Fibroblast of pulmonary artery (primary cell): ENCODE measurements around the gene PNMA5.
"Not testable (repeated sequence)": the region's sequence is repeated elsewhere in the genome, so short reads cannot be mapped to it uniquely, and the experiment has no call there.

ENCODE experiments used
- DNase-seq: peaks from one replicate; pipeline ENCODE4 v3.0.0-alpha.2; 2010; ENCODE audit warnings: low read depth
- H3K4me3 ChIP-seq: replicated peaks from 2 replicates; pipeline ENCODE4 v1.5.1; 2011; ENCODE audit warnings: low read depth, mild to moderate bottlenecking, control low read depth, low read length, moderate library complexity
- TF ChIP-seq, protein P1 (sequence below): IDR thresholded peaks from 2 replicates; pipeline ENCODE4 v1.5.1; 2011; ENCODE audit warnings: mild to moderate bottlenecking, control low read depth, low read length, inconsistent platforms; ENCODE audit errors: missing control alignments

Gene PNMA5

DNA sequence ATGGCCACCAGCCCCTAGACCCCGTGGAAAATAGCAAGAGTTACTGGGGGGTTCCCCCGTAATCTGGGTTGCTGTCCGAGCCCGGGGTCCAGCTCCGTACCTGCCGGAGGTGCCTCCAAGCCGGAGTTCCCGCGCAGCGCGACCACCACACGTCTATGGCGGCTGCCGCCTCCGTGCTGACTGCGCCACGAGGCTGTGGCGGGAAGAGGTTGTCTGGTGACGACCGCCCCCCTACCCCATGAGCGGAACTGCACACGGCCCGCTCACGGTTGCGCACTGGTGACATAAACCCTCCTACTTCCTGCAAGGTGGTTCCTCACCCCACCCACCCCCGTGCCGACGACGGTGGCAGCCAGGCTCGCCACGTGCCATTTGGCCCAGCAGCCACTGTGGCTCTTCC, at the start of gene PNMA5:
PNMA5 (minus strand) TSS at position 184 of the 400 bp plus-strand sequence. CDS start 2,518 bp downstream, outside the sequence.
- no peak for DNase-seq
- TF ChIP-seq, protein P1, sequence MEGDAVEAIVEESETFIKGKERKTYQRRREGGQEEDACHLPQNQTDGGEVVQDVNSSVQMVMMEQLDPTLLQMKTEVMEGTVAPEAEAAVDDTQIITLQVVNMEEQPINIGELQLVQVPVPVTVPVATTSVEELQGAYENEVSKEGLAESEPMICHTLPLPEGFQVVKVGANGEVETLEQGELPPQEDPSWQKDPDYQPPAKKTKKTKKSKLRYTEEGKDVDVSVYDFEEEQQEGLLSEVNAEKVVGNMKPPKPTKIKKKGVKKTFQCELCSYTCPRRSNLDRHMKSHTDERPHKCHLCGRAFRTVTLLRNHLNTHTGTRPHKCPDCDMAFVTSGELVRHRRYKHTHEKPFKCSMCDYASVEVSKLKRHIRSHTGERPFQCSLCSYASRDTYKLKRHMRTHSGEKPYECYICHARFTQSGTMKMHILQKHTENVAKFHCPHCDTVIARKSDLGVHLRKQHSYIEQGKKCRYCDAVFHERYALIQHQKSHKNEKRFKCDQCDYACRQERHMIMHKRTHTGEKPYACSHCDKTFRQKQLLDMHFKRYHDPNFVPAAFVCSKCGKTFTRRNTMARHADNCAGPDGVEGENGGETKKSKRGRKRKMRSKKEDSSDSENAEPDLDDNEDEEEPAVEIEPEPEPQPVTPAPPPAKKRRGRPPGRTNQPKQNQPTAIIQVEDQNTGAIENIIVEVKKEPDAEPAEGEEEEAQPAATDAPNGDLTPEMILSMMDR, result no peak
- no peak within 1 kb of the TSS for H3K4me3 ChIP-seq

DNA sequence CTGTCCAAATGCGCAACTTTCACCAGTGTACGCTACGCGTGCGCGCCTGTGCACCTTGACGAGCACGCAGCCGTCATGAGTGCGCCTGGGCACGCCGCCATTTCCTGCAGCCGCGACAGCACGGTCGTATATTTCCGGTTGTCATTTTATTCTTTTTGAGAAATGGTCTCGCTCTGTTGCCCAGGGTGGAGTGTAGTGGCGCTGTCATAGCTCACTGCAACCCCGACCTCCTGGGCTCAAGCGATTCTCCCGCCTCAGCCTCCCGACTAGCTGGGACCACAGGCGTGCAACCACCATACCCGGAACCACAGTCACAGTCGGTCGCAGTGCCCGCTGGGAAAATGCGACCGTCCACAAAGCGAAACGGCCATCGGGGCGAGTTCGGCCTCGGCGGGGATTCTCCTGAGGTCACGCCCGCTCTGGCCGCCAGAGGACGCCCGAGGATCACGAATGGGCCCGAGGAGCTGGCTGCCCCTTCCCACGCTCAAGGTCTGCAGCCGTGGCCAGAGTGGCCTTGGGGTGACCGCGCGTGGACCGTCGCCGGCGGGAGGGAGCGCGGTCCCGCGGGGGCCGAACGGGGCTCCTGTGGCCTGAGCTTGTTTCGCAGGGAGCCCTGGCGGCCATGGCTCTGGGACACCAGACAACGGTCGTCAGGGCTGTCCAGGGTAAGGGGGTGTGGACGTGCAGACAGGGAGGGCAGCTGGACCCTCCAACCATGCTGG, 38.6 kb upstream of the PNMA5 start:
- peak; percentile 51 for DNase-seq
- TF ChIP-seq, protein P1, result peak; percentile 51
- peak overlapping the region; percentile 30 for H3K4me3 ChIP-seq

DNA sequence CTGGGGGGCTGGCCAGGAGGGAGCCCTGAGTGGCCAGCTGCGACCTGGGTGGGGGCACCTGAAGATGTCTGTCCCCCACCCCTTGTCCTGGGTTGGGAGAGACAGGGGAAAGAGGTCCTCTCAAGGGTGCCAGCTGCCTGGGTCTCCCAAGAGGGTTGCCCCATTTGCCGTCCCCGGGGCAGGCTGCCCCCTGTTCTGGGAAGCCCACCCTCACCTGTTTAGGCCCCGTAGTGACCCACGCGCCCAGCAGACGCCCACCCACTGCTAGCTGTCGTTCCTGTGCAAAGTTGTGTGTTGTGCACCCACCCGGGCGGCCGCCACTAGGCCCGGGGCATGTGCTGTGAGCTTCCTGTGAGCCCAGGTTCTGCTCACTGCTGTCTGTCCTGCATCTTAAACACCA, 36.9 kb upstream of the PNMA5 start:
- no peak for DNase-seq
- TF ChIP-seq, protein P1, result no peak
- H3K4me3 ChIP-seq, result no peak overlapping the region

DNA sequence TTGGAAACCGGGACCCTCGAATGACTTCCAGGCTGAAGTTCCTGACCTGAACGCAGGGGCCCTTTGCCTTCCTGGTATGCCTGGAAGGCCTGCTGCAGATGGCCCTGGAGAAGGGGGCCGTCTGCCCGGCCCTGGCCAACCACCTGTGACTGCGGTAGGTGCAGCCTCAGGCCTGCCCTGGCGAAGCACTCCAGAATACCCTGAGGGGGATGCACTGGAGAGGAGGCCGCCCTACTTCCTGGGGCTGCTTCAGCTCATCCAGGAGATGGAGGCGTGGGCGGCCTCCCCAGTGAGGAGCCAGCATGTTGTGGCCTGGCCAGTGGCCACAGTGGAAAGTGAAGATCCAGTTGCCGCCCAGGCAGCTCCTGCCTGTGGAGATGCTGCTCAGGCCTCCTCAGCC, 36.0 kb upstream of the PNMA5 start:
- DNase-seq, result no peak
- TF ChIP-seq, protein P1, result no peak
- no peak overlapping the region for H3K4me3 ChIP-seq

DNA sequence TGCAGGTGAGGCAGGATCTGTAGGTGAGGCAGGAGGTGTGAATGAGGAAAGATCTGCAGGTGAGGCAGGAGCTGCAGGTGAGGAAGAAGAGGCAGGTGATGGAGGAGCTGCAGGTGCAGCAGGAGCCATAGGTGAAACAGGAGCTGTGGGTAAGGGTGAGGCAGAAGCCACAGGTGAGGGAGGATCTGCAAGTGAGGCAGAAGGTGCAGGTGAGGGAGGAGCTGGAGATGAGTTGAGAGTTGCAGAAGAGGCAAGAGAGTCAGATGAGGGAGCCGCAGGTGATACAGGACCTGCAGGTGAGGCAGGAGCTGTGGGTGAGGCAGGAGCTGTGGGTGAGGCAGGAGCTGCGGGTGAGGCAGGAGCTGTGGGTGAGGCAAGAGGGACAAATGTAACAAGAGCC, 35.2 kb upstream of the PNMA5 start:
- DNase-seq, result no peak

DNA sequence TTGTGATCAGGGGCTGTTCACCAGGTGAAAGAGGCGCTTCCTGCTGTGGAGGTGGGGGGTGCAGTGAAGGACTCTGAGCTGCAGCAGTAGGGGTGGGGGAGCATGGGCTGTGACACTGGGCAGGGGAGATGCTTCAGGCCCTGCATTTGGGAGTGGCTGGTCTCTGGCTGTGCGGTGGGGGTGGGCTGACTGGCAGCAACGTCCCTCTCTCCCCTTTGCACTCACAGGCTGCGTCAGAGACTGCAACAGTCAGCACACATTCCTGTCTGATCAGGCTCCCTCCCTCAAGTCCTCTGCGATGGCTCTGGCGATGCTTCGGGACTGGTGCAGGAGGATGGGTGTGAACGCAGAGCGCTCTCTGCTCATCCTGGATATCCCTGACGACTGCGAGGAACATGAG, 34.6 kb upstream of the PNMA5 start:
- not testable (repeated sequence) for DNase-seq, H3K4me3 ChIP-seq

More for the DNA sequence above, 35.2 kb upstream of the PNMA5 start:
- H3K4me3 ChIP-seq, result no peak overlapping the region
- TF ChIP-seq, protein P1, result no peak

DNA sequence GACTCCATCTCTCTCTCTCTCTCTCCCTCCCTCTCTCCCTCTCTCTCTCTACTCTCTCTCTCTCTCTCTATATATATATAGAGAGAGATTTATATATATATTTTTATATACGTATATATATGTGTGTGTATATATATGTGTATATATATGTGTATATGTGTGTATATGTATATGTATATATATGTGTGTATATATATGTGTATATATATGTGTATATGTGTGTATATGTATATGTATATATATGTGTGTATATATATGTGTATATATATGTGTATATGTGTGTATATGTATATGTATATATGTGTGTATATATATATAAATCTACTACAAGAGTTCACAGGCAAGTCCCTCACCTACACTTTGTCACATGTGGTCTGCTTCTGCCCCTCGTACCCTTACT, 32.6 kb upstream of the PNMA5 start:
- H3K4me3 ChIP-seq, DNase-seq: not testable (repeated sequence)

DNA sequence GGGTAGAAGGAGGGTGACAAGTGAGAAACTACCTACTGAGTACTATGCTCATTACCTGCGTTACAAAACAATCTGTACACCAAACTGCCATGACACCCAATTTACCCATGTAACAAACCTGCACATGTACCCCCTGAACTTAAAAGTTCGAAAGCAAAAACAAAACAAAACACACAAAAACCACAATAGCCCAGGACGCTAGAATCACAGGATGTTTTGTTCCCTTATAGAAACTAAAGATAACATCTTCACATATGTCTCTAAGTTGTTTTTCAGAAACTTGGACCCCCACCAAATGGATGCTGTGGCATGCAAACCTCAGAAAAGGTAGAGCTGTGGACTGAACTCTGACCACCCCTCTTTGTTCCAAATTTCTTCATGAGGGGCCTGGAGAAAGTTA, 25.2 kb upstream of the PNMA5 start:
- DNase-seq, result no peak
- no peak overlapping the region for H3K4me3 ChIP-seq
- TF ChIP-seq, protein P1, result no peak

DNA sequence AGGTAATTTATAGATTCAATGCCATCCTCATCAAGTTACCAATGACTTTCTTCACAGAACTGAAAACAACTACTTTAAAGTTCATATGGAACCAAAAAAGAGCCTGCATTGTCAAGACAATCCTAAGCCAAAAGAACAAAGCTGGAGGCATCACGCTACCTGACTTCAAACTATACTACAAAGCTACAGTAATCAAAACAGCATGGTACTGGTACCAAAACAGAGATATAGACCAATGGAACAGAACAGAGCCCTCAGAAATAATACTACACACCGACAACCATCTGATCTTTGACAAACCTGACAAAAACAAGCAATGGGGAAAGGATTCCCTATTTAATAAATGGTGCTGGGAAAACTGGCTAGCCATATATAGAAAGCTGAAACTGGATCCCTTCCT, 23.3 kb upstream of the PNMA5 start:
- not testable (repeated sequence) for H3K4me3 ChIP-seq, DNase-seq
